Measurements from ENCODE around the gene KCNH2. TPM values are rescaled to one million over a fixed set of nuclear protein-coding genes. Genes with fewer than 3 reads are reported as not detected.

The KCNH2 gene
- total and polyA plus RNA-seq, 9 donors: 2.0 to 26.3 (median 6.7) TPM

- no peak overlapping the region for H3K4me3 ChIP-seq
- intact Hi-C loops (cut with DNase I): no loop called here
- TF ChIP-seq CTCF (IDR thresholded peaks at IDR 0.05) (no peak), EP300 (IDR thresholded peaks at IDR 0.05) (no peak), POLR2A (IDR thresholded peaks at IDR 0.05) (no peak)
Observed at GRCh38 chr7:151003572-151003971, 25.5 kb upstream of the KCNH2 start.

DNA sequence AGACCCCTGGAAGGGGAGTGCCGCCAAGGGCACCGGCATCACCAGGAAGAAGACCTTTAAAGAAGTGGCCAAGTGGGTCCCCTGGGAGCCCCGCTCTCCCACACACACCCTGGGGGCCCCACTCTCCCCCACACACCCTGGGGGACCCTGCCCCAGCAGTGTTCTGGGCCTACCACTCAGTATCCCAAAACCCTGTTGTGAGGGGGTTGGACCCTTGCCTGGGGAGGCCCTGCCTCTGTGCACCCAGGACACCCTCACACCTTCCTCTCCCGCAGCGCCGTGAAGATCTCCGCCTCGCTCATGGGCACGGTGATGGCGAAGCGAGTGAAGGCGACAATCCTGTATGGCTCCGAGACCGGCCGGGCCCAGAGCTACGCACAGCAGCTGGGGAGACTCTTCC is 23.4 kb upstream of the KCNH2 start:
- intact Hi-C loops (cut with DNase I): no loop called here
- H3K36me3 ChIP-seq: no peaks in the 10 kb centered on the region
- WGBS, 3 donors: 94 to 96% (median 95%) methylated on average over 16 of the region's 16 CpGs
- H3K4me1 ChIP-seq (ENCODE audit: insufficient read depth): no peaks in the 10 kb centered on the region
- no peak for DNase-seq
- TF ChIP-seq POLR2A (IDR thresholded peaks at IDR 0.05) (no peak), EP300 (IDR thresholded peaks at IDR 0.05) (no peak), CTCF (IDR thresholded peaks at IDR 0.05) (no peak)
- H3K4me3 ChIP-seq: no peak overlapping the region
- no peak overlapping the region for H3K27ac ChIP-seq
- H3K27me3 ChIP-seq: no peaks in the 10 kb centered on the region
- no peaks in the 10 kb centered on the region for H3K9me3 ChIP-seq

More at GRCh38 chr7:151003572-151003971, 25.5 kb upstream of the KCNH2 start:
- H3K27me3 ChIP-seq: no peaks in the 10 kb centered on the region
- H3K27ac ChIP-seq: no peak overlapping the region
- H3K9me3 ChIP-seq: no peaks in the 10 kb centered on the region
- WGBS, 3 donors: 80 to 85% (median 84%) methylated on average over 12 of the region's 12 CpGs
- H3K4me1 ChIP-seq (ENCODE audit: insufficient read depth): peaks cover 3% of the 10 kb centered on the region
- no peaks in the 10 kb centered on the region for H3K36me3 ChIP-seq
- DNase-seq: no peak

DNA sequence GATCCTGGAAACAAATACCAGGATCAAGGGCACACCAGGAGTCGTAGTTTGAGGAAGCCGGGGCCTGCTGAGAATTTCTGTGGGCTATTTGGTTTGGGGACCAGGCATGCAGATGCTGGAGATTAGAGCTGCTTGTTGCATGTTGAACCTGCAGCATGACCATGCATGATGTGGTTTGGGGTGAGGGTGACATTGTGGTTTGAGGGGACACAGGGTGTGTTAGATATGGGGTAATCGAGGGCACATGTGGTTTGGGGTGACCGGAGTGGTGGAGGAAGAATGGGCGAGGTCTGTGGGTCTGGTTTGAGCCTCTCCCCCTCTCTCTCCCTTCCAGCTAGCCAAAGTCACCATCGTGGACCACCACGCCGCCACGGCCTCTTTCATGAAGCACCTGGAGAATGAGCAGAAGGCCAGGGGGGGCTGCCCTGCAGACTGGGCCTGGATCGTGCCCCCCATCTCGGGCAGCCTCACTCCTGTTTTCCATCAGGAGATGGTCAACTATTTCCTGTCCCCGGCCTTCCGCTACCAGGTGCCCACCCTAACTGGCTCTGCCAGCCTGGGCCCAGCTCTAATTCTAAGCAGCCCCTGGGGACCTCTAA is 22.9 kb upstream of the KCNH2 start:
- H3K36me3 ChIP-seq: no peaks in the 10 kb centered on the region
- 90 to 97% (median 92%) methylated on average over 13 of the region's 13 CpGs for WGBS, 3 donors
- intact Hi-C loops (cut with DNase I): no loop called here
- no peak overlapping the region for H3K4me3 ChIP-seq
- no peak overlapping the region for H3K27ac ChIP-seq
- no peaks in the 10 kb centered on the region for H3K9me3 ChIP-seq
- no peaks in the 10 kb centered on the region for H3K4me1 ChIP-seq (ENCODE audit: insufficient read depth)
- no peak for DNase-seq
- TF ChIP-seq POLR2A (IDR thresholded peaks at IDR 0.05) (no peak), EP300 (IDR thresholded peaks at IDR 0.05) (no peak), CTCF (IDR thresholded peaks at IDR 0.05) (no peak)
- no peaks in the 10 kb centered on the region for H3K27me3 ChIP-seq

DNA sequence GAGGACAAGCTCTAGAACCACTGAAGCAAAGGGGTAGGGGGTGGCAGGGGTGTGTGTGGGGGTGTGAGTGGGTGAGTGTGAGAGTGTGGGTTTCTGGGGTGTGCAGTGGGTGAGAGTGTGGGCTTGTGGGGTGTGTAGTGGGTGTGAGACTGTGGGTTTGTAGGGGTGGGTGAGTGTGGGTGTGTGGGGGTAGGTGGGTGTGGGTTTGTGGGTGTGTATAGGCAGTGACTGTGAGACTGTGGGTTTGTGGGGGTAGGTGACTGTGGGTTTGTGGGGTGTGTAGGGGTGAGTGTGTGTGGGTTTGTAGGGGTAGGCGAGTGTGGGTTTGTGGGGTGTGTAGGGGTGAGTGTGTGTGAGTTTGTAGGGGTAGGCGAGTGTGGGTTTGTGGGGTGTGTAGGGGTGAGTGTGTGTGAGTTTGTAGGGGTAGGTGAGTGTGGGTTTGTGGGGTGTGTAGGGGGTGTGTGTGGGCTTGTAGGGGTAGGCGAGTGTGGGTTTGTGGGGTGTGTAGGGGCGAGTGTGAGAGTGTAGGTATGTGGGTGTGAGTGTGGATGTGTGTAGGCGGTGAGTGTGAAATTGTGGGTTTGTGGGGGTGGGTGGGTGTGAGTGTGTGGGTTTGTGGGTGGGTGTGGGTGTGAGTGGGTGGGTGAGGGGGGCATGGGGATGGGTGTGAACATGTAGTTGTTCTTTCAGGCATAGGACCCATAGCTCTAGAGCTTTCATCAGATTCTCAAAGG is 21.5 kb upstream of the KCNH2 start:
- H3K36me3 ChIP-seq: no peaks in the 10 kb centered on the region

More for the DNA sequence above, 21.5 kb upstream of the KCNH2 start:
- H3K27me3 ChIP-seq: no peaks in the 10 kb centered on the region
- WGBS, 3 donors: 93 to 95% (median 93%) methylated on average over 5 of the region's 5 CpGs
- H3K9me3 ChIP-seq: no peaks in the 10 kb centered on the region
- intact Hi-C loops (cut with DNase I): no loop called here
- H3K27ac ChIP-seq: no peak overlapping the region
- no peak for DNase-seq
- H3K4me1 ChIP-seq (ENCODE audit: insufficient read depth): no peaks in the 10 kb centered on the region
- TF ChIP-seq POLR2A (IDR thresholded peaks at IDR 0.05) (no peak), CTCF (IDR thresholded peaks at IDR 0.05) (no peak), EP300 (IDR thresholded peaks at IDR 0.05) (no peak)
- no peak overlapping the region for H3K4me3 ChIP-seq
